WI38 (cell line): ENCODE measurements around the gene UEVLD.
"Not testable (repeated sequence)": the region's sequence is repeated elsewhere in the genome, so short reads cannot be mapped to it uniquely, and the experiment has no call there.

Source experiments
- H3K4me3 ChIP-seq: 2 replicates; pipeline ENCODE4 v1.5.1; 2011; ENCODE audit warnings: low read depth, mild to moderate bottlenecking, control low read depth, low read length
- TF ChIP-seq, protein P1 (sequence below): IDR thresholded peaks from 2 replicates; pipeline ENCODE4 v1.5.1; 2012; ENCODE audit warnings: low read depth, mild to moderate bottlenecking, control low read depth, low read length

UEVLD gene

DNA sequence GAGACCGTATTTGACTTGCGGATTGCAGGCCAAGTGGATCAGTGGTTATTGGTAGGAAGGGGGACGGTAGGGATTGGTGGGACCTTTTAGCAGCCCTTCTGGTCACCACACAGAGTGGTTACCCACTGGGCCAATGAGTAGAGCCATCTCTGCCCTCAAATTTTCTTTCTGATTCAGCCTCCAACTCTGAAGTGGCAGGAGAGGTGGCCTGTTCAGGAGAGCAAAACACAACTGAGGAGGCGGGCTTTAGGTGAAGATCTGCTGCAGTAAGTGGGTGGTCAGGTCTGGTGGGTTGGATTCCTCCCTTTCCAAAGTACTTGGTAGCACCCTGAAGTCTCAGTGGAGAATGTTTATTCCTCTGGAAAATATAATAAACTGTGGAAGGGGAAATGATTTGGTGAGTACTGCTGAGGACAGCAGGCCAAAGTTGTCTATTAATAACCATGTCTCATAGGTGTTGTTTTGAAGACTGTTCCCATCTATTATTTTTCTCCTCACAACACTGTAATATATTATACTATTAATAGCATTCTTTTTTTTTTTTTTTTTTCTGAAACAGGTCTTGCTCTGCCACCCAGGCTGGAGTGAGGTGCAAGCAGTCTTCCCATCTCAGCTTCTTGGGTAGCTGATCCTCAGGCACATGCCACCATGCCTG lies 12.5 kb upstream of the UEVLD start:
- no peak overlapping the region for H3K4me3 ChIP-seq
- TF ChIP-seq, protein P1, sequence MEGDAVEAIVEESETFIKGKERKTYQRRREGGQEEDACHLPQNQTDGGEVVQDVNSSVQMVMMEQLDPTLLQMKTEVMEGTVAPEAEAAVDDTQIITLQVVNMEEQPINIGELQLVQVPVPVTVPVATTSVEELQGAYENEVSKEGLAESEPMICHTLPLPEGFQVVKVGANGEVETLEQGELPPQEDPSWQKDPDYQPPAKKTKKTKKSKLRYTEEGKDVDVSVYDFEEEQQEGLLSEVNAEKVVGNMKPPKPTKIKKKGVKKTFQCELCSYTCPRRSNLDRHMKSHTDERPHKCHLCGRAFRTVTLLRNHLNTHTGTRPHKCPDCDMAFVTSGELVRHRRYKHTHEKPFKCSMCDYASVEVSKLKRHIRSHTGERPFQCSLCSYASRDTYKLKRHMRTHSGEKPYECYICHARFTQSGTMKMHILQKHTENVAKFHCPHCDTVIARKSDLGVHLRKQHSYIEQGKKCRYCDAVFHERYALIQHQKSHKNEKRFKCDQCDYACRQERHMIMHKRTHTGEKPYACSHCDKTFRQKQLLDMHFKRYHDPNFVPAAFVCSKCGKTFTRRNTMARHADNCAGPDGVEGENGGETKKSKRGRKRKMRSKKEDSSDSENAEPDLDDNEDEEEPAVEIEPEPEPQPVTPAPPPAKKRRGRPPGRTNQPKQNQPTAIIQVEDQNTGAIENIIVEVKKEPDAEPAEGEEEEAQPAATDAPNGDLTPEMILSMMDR = no peak

DNA sequence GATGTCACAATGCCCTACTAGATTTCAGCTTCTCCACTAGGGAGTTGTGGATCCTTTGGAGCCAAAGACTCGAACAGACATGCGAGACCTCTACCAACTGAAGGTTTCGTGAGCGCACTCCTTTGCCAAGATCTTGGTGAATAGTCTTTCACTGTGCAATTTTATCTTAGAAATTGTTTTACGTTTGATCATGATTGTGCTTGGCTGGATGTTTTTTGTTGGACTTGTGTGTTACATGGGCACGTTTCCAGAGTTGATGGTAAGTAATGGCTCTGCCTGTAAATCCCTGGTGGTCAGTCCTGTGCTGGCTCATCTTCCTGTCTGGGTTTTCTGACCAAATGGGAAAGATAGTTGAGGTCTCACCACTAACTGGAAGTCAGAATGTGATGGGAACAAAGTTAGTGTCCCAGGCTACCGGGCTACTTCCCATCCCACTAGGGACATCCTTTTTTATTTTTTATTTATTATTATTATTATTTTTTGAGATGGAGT lies 11.3 kb upstream of the UEVLD start, which contains the start of gene MISFA:
MISFA (plus strand) TSS at position 51 of the 492 bp plus-strand sequence; CDS start at position 191, 140 bp downstream.
- H3K4me3 ChIP-seq = no peak within 1 kb of the TSS
- TF ChIP-seq, protein P1 = no peak

DNA sequence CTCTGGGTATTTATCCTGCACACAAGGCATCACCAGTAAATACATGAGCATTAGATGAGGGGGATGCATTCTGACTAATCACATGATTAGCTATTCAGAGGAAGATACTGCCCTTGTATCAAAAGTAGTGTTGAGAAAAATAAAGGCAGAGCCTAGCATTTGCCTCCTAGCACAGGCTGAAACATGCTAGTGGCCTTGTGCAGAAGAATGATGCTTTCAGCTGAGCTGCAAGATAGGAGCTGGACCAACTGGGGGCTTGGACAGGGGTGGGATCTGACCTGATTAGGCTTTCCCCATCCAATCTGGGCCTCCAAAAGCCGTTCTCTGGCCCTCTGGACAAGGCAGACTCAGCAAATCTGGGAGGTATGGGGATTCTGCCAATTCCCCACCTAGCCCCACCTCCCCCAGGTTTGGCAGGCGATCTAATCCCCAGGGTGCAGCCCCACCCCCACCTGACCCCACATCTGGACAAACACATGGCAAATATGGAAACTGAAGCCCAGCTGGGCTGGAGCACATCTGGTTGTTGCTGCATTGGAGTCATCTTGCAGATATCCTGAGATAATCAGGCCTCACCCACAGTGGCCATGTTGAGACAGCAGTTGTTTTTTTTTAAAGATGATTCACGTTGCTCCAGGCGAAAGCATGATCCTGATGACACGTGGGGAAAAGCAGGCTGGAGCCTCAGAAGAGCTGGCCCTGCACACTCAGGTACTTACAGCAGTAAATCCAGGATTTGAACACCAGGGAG lies 6.6 kb upstream of the UEVLD start:
- no peak overlapping the region for H3K4me3 ChIP-seq
- TF ChIP-seq, protein P1 = no peak

DNA sequence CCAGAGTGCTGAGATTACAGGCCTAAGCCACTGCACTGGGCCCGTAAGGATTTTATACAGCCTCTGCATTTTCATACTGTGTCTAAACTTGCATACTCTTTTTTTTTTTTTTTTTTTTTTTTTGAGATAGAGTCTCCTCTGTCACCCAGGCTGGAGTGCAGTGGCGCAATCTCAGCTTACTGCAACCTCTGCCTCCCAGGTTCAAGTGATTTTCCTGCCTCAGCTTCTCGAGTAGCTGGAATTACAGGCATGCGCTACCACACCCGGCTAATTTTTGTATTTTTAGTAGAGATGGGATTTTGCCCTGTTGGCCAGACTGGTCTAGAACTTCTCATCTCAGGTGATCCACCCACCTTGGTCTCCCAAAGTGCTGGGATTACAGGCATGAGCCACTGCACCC lies 5.6 kb upstream of the UEVLD start:
- not testable (repeated sequence) for H3K4me3 ChIP-seq

DNA sequence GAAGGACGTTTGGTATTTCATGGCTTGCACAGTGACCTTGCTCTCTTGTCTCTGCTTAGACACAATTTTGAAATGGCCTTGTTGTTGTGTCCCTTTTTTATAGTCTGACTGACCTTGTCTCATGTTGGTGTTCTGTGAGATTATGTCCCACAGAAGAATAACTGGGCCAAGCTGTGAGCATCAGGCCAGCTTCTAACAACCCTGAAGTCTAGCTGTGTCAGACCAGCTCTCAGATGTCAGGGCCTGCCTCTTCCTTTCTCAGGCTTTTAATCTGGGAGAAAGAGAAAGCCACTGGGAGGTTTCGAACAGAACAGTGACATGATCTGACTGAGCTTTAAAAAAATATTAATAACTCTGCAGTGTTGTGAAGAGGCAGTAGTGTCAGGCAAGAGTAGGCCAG lies 2.0 kb upstream of the UEVLD start:
- no peak overlapping the region for H3K4me3 ChIP-seq
- TF ChIP-seq, protein P1 = no peak

DNA sequence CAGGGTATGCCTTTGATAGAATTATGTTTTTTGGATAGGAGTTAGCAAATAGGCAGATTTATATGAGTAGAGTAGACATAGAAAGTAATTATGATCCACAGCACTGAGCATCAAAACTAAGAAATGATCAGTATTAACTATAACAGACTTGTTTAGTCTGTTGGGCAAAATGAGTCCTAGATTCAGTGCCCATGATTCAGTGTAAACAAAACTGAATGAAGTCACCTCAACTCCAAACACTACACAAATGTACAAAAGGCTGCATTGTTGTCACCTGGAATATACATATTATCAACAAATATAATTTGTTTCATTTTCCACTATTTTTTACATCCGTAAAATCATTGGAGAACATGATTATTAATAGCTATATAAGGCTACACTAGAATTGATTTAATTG lies 6.7 kb downstream of the UEVLD start:
- no peak overlapping the region for H3K4me3 ChIP-seq
- TF ChIP-seq, protein P1 = no peak

DNA sequence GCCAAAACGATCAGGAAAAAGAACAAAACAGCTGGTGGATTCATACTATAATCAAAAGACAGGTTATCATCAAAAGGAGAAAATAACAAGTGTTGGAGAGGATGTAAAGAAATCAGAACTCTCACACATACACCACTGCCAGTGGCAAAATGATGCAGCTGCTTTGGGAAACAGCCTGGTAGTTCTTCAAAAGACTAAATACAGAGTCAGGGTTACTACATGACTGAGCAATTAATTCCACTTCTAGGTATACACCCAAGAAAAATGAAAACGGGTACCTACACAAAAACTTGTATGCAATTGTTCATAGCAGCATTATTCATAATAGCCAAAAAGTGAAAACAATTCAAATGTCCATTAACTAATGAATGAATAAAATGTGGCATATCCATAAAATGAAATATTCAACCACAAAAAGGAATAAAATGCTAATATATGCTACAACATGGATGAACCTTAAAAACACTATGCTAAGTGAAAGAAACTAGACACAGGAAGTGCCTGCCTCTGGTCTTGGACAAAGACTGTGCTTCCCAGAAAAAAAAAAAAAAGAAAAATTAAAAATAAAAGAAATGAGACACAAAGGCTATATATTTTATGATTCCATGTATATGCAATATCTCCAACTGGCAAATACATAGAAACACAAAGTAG lies 8.3 kb downstream of the UEVLD start:
- H3K4me3 ChIP-seq = no peak overlapping the region
- TF ChIP-seq, protein P1 = no peak
